ENCODE measurements around the gene CCDC66. TPM values are rescaled to one million over a fixed set of nuclear protein-coding genes. Genes with fewer than 3 reads are reported as not detected.

Gene CCDC66
- total and polyA plus RNA-seq, 4 donors: 5.1 to 88.2 (median 15.8) TPM

DNA sequence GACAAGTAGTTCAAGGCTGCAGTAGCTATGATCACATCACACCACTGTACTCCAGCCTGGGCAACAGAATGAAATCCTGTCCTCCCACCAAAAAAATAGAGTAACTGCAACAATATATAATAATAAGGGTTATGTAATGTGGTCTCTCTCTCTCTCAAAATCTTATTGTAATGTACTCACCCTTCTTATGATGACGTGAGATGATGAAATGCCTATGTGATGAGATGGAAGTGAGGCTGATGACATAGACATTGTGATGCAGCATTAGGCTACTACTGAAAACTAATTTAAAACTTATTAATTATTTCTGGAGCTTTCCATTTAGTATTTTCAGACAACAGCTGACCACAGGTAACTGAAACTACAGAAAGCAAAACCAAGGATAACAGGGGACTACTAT is 98.7 kb downstream of the CCDC66 start:
- TF ChIP-seq, protein P1, sequence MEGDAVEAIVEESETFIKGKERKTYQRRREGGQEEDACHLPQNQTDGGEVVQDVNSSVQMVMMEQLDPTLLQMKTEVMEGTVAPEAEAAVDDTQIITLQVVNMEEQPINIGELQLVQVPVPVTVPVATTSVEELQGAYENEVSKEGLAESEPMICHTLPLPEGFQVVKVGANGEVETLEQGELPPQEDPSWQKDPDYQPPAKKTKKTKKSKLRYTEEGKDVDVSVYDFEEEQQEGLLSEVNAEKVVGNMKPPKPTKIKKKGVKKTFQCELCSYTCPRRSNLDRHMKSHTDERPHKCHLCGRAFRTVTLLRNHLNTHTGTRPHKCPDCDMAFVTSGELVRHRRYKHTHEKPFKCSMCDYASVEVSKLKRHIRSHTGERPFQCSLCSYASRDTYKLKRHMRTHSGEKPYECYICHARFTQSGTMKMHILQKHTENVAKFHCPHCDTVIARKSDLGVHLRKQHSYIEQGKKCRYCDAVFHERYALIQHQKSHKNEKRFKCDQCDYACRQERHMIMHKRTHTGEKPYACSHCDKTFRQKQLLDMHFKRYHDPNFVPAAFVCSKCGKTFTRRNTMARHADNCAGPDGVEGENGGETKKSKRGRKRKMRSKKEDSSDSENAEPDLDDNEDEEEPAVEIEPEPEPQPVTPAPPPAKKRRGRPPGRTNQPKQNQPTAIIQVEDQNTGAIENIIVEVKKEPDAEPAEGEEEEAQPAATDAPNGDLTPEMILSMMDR (IDR thresholded peaks at IDR 0.05; ENCODE audit: control extremely low read depth, extremely low read depth): no peak
- no peak for DNase-seq
- H3K9me3 ChIP-seq (ENCODE audit: control insufficient read depth in 4 of 4, insufficient read depth in 3 of 4, low read length in 3 of 4): peaks cover 0 to 2% (median 0%) of the 10 kb centered on the region in 4 donors
- no peak overlapping the region for H3K4me3 ChIP-seq
- no peak for ATAC-seq (ENCODE audit: insufficient read depth, low FRiP score)
- H3K9ac ChIP-seq (ENCODE audit: insufficient read depth in 1 of 2, low read length in 2 of 2): no peak overlapping the region
- no peaks in the 10 kb centered on the region for H3K4me1 ChIP-seq (ENCODE audit: control insufficient read depth in 5 of 5, insufficient read depth in 5 of 5, low read length in 5 of 5)
- no peaks in the 10 kb centered on the region for H3K27me3 ChIP-seq (ENCODE audit: control insufficient read depth in 3 of 3, insufficient read depth in 3 of 3, low read length in 2 of 3)
- peaks cover 17 to 37% (median 31%) of the 10 kb centered on the region in 4 donors for H3K36me3 ChIP-seq (ENCODE audit: control insufficient read depth in 4 of 4, insufficient read depth in 4 of 4, low read length in 4 of 4)
- H3K27ac ChIP-seq (ENCODE audit: low read depth in 1 of 2, low read length in 1 of 2): no peak overlapping the region
- WGBS, 2 donors: 47 to 84% methylated on average over 1 of the region's 1 CpG

DNA sequence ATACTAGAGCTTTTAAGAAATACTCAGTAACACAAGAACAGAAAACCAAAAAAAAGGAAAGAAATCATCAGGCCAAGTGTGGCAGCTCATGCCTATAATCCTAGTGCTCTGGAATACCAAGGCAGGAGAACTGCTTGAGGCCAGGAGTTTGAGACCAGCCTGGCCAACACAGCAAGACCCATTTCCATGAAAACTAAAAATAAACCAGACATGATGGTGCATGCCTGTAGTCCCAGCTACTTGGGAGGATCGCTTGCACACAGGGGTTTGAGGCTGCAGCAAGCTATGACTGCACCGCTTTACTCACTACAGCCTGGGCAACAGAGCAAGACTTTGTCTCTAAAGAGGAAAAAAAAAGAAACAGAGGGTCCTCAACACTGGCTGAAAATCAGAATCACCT is 107.8 kb downstream of the CCDC66 start:
- WGBS, 2 donors: 98 to 100% methylated on average over 2 of the region's 2 CpGs
- no peak overlapping the region for H3K4me3 ChIP-seq
- H3K9me3 ChIP-seq (ENCODE audit: control insufficient read depth in 4 of 4, insufficient read depth in 3 of 4, low read length in 3 of 4): no peaks in the 10 kb centered on the region
- no peak overlapping the region for H3K9ac ChIP-seq (ENCODE audit: insufficient read depth in 1 of 2, low read length in 2 of 2)
- peaks cover 0 to 3% (median 0%) of the 10 kb centered on the region in 5 donors for H3K4me1 ChIP-seq (ENCODE audit: control insufficient read depth in 5 of 5, insufficient read depth in 5 of 5, low read length in 5 of 5)
- H3K27ac ChIP-seq (ENCODE audit: low read depth in 1 of 2, low read length in 1 of 2): no peak overlapping the region
- no peaks in the 10 kb centered on the region for H3K27me3 ChIP-seq (ENCODE audit: control insufficient read depth in 3 of 3, insufficient read depth in 3 of 3, low read length in 2 of 3)
- peaks cover 21 to 46% (median 23%) of the 10 kb centered on the region in 4 donors for H3K36me3 ChIP-seq (ENCODE audit: control insufficient read depth in 4 of 4, insufficient read depth in 4 of 4, low read length in 4 of 4)
- TF ChIP-seq, protein P1 (IDR thresholded peaks at IDR 0.05; ENCODE audit: control extremely low read depth, extremely low read depth): no peak
- ATAC-seq (ENCODE audit: insufficient read depth, low FRiP score) (no peak), DNase-seq (no peak)

DNA sequence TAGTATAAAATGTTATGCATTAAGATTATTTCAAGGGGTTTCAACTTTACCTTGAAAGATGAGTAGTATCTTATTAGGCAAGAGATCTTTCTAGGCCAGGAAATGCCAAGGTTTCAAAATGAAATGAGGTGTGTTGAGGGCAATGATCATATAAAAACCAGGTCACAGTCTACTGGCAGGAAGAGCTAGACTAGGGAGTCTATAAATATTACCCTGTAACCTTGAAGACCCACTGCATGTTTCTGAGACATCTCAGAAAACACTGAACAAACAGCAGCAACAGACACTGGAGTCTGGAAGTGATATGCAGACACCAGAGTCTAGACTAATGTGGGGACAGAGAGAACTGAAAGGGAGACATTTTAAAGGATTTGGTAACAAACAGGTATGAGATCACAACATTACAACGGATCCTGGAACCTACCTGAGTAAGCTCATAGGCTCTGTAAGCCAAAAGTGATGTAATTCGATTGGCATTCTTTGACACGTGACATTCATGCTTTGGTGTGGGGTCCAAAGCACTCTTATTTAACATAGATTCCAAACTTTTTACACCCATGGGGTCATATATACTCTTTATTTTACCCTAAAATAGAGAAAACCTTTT is 111.1 kb downstream of the CCDC66 start:
- no peak overlapping the region for H3K4me3 ChIP-seq
- no peak overlapping the region for H3K9ac ChIP-seq (ENCODE audit: insufficient read depth in 1 of 2, low read length in 2 of 2)
- ATAC-seq (ENCODE audit: insufficient read depth, low FRiP score) (no peak), DNase-seq (no peak)
- H3K27me3 ChIP-seq (ENCODE audit: control insufficient read depth in 3 of 3, insufficient read depth in 3 of 3, low read length in 2 of 3): no peaks in the 10 kb centered on the region
- H3K27ac ChIP-seq (ENCODE audit: low read depth in 1 of 2, low read length in 1 of 2): no peak overlapping the region
- TF ChIP-seq, protein P1 (IDR thresholded peaks at IDR 0.05; ENCODE audit: control extremely low read depth, extremely low read depth): no peak
- H3K36me3 ChIP-seq (ENCODE audit: control insufficient read depth in 4 of 4, insufficient read depth in 4 of 4, low read length in 4 of 4): peaks cover 16 to 37% (median 19%) of the 10 kb centered on the region in 4 donors
- H3K9me3 ChIP-seq (ENCODE audit: control insufficient read depth in 4 of 4, insufficient read depth in 3 of 4, low read length in 3 of 4): no peaks in the 10 kb centered on the region
- peaks cover 0 to 3% (median 0%) of the 10 kb centered on the region in 5 donors for H3K4me1 ChIP-seq (ENCODE audit: control insufficient read depth in 5 of 5, insufficient read depth in 5 of 5, low read length in 5 of 5)
- WGBS, 2 donors: 84 to 89% methylated on average over 3 of the region's 3 CpGs

Other genes with a start within 250 kb of the CCDC66 start
- 1 to 10 TPM; 1.2 to 3.5 TPM for gene ERC2, start 88.7 kb upstream of the CCDC66 start, total RNA-seq
- gene ERC2, start 88.7 kb upstream of the CCDC66 start, polyA plus RNA-seq: under 1 TPM; 0.20 to 0.74 TPM
- gene TASOR, start 126.1 kb downstream of the CCDC66 start, total RNA-seq: 100 to 1,000 TPM in 1 of 2 donors, 10 to 100 TPM in 1; 44.4 to 124 TPM
- 10 to 100 TPM; 20.1 to 23.8 TPM for gene TASOR, start 126.1 kb downstream of the CCDC66 start, polyA plus RNA-seq
- gene ARHGEF3, start 244.8 kb downstream of the CCDC66 start, total RNA-seq: 10 to 100 TPM; 25.9 to 40.9 TPM
- 10 to 100 TPM; 10.4 to 16.0 TPM for gene ARHGEF3, start 244.8 kb downstream of the CCDC66 start, polyA plus RNA-seq